Coronary artery (tissue), 2 donors: ENCODE measurements around the gene PRTFDC1.

Experiments
- DNase-seq: peaks from one replicate; pipeline ENCODE4 v3.0.0-alpha.2; 2017; ENCODE audit warnings: low spot score
- H3K27ac ChIP-seq, 2 donors: fragments of 200-600 bp; sonication (generic); one replicate each; pipeline ENCODE4 v1.5.1; 2016 to 2019
- H3K4me3 ChIP-seq: fragments of 200-600 bp; sonication (generic); 2 replicates; pipeline ENCODE4 v1.5.1; 2016; ENCODE audit warnings: mild to moderate bottlenecking, moderate library complexity
- CTCF ChIP-seq: fragments of 200-600 bp; sonication (generic); IDR thresholded peaks from one replicate; pipeline ENCODE4 v1.5.1; 2019; ENCODE audit warnings: antibody characterized with exemption

PRTFDC1 gene

DNA sequence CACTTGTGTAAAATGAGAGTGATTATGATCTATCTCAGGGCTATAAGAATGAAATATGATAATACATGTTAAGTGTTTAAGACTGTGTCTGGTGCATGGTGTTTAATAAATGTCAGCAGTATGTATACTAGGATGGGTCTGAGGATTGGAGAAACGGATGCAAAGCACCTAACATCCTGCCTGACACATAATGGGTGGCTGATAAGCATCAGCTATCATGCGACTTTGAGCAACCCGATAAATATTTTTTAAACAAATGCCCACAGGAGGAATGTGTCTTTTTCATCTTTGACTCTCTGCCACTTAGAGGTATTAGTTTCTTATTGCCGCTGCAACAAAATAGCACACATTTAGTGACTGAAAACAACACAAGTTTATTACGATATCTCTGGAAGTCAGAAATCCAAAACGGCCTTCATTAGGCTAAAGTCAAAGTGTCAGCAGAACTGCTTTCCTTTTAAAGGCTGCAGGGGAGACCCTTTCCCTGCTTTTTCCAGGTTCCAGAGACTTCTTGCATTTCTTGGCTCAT is 135.5 kb downstream of the PRTFDC1 start:
- Histone ChIP-seq H3K27ac (no peak overlapping the region), H3K4me3 (no peak overlapping the region)
- DNase-seq, result no peak
- no peak for TF ChIP-seq CTCF

DNA sequence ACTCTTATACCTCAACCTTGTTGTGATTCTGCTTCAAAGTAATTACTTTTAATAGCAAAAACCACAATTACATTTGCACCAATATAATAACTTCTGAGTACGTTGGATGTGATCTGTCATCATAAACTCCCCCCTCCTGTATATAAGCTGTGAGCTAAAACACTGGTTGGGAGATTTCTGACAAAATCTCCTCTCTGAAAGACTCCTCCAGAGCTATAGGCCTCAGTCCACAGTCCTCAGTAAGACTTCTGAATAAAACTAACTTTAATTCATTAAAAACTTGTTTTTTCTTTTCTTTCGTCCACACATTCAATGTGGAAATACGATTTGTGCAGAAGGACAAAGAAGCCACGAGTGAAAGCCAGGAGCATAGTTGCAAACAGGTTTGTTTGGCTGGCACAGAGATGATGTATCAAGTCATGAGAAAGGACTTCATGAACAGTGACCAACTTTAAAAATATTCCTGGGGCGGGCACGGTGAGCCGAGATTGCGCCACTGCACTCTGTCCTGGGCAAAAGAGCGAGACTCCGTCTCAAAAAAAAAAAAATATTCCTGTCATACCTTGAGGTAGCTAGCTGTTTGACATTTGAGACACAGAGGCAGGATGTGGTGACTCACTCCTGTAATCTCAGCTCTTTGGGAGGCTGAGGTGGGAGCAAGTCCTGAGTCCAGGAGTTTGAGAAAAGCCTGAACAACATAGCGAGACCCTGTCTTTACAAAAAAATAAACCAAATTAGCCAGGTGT is 137.7 kb downstream of the PRTFDC1 start:
- Histone ChIP-seq H3K4me3 (no peak overlapping the region), H3K27ac (no peak overlapping the region)
- no peak for TF ChIP-seq CTCF
- DNase-seq, result no peak

DNA sequence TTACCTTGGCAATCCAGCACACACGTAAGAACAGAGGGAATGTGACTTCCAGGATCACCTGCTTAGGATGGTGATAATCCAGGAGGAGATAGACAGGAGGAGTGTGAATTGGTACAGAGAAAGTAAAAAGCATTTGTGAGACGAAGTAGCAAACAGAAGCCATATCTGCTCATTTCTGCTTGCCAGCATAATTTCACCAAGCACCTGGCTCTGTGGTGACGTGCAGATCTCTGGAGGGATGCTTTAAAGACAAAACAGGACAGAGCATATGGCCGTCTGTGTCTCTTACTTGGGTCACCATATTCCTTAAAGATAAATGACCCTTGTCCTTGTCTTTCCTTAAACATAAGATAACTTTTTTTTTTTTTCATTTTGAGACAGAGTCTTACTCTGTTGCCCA is 138.6 kb downstream of the PRTFDC1 start:
- Histone ChIP-seq H3K4me3 (no peak overlapping the region), H3K27ac (no peak overlapping the region)
- TF ChIP-seq CTCF, result no peak
- DNase-seq, result no peak

DNA sequence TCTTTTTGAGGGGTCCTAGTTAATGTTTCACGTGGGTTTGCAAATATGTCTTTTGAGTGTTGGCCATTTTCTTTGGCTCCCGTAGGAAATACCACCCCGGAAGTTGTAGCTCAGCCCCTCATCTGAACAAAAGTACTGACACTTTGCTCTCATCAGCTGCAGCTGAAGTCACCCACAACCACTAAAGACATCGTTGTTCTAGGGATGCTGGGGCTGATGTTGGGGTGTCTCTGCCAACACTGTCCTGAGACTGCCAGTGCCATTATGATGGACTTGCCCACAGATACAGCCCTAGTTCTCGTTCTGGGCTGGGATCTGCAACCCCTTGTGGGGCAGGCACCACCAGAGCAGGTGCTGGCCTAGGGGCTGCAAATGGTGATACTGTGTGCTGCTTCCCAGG is 146.1 kb downstream of the PRTFDC1 start:
- H3K27ac ChIP-seq, result no peak overlapping the region
- no peak for DNase-seq
- no peak for TF ChIP-seq CTCF
- H3K4me3 ChIP-seq, result no peak overlapping the region

- H3K27ac ChIP-seq, result no peak overlapping the region
- H3K4me3 ChIP-seq, result no peak overlapping the region
- no peak for TF ChIP-seq CTCF
- no peak for DNase-seq
Measured at GRCh38 chr10:24804956-24805355, 147.4 kb downstream of the PRTFDC1 start.

DNA sequence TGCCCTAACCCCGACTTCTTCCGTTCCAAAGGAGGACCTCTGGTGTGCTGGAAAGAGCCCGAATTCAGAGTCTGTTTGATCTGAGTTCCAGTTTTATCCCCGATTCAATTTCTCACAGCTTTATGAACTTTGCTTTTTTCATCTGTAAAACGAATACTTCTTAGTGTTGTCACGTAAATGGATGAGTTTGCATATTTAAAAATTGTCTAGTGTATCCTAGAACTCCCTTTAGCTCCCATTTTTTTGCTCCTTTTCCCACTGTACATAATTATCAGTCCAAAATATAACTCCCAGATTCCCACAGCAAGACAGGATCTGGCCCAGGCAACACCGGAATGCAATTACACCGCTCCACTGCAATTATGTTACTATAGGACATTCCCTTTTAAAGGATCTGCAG is 148.0 kb downstream of the PRTFDC1 start:
- no peak for TF ChIP-seq CTCF
- no peak overlapping the region for H3K4me3 ChIP-seq
- H3K27ac ChIP-seq, result no peak overlapping the region
- DNase-seq, result no peak

DNA sequence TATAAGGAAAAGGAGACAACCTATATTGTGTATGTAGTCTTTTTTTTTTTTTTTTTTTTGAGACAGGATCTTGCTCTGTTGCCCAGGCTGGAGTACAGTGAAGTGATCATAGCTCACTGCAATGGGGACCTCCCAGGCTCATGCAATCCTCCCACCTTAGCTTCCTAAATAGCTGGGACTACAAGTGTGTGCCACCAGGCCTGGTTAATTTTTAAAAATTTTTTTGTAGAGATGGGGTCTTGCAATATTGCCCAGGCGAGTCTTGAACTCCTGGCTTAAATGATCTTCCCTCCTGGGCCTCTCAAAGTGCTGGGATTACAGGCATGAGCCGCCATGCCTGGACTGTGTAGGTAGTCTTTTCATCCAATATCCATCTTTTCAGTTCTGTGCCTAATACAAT is 150.0 kb downstream of the PRTFDC1 start:
- no peak for DNase-seq
- no peak for TF ChIP-seq CTCF
- Histone ChIP-seq H3K4me3 (no peak overlapping the region), H3K27ac (no peak overlapping the region)
